KMS-11 (cell line): ENCODE measurements around the gene ALAD.

Experiments used
- H2AFZ ChIP-seq: fragments of 200-600 bp; sonication (generic); 2 replicates; pipeline ENCODE4 v1.6.1; 2016; ENCODE audit warnings: antibody characterized with exemption, mixed run types, low read depth
- H3K27ac ChIP-seq: fragments of 200-600 bp; sonication (generic); 2 replicates; pipeline ENCODE4 v1.6.1; 2016; ENCODE audit warnings: mild to moderate bottlenecking, mixed run types
- H3K27me3 ChIP-seq: fragments of 200-600 bp; sonication (generic); 2 replicates; pipeline ENCODE4 v1.6.1; 2017; ENCODE audit warnings: mild to moderate bottlenecking, low read depth, mixed run types, moderate library complexity; ENCODE audit not compliant: insufficient read depth
- H3K36me3 ChIP-seq: fragments of 200-600 bp; sonication (generic); 2 replicates; pipeline ENCODE4 v1.6.1; 2017; ENCODE audit warnings: mild to moderate bottlenecking, mixed run types; ENCODE audit not compliant: insufficient read depth
- H3K4me1 ChIP-seq: fragments of 200-600 bp; sonication (generic); 2 replicates; pipeline ENCODE4 v1.6.1; 2016; ENCODE audit warnings: mild to moderate bottlenecking, low read depth, mixed run types; ENCODE audit not compliant: poor library complexity, severe bottlenecking
- H3K4me2 ChIP-seq: fragments of 200-600 bp; sonication (generic); 2 replicates; pipeline ENCODE4 v1.7.0; 2016; ENCODE audit warnings: mild to moderate bottlenecking, mixed run types
- H3K4me3 ChIP-seq: fragments of 200-600 bp; sonication (generic); IDR thresholded peaks from 2 replicates; pipeline ENCODE4 v1.6.1; 2017; ENCODE audit warnings: low read depth, low read length, mixed read lengths; ENCODE audit not compliant: insufficient read depth
- H3K79me2 ChIP-seq: fragments of 200-600 bp; sonication (generic); 2 replicates; pipeline ENCODE4 v1.6.1; 2016; ENCODE audit warnings: low read depth, mixed run types; ENCODE audit not compliant: insufficient read depth
- H3K9ac ChIP-seq: fragments of 200-600 bp; sonication (generic); 2 replicates; pipeline ENCODE4 v1.6.1; 2016; ENCODE audit warnings: mild to moderate bottlenecking, mixed run types
- H4K20me1 ChIP-seq: fragments of 200-600 bp; sonication (generic); 2 replicates; pipeline ENCODE4 v1.6.1; 2016; ENCODE audit warnings: mild to moderate bottlenecking, mixed run types; ENCODE audit not compliant: insufficient read depth
- TF ChIP-seq, protein P1 (sequence below): fragments of 200-600 bp; sonication (generic); conservative IDR thresholded peaks from 2 replicates; pipeline ENCODE4 v1.6.1; 2017; ENCODE audit warnings: low read depth, mild to moderate bottlenecking, antibody characterized with exemption, low read length, moderate library complexity, mixed read lengths

The ALAD gene

DNA sequence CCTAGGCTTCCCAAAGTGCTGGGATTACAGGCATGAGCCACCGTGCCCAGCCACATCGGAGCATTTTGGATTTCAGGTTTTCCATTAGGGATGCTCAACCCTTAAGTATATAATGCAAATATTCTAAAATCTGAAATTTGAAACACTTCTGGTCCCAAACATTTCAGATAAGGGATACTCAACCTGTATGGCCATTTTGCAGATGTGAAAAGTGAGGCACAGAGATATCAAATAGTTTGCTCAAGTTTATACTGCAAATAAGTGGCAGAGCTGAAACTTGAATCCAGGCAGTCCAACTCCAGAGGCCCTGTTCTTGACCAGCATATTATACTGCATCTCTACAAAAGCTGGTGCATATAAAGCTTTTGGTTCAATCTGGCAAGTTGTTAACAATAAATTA lies 63.4 kb downstream of the ALAD start:
- H2AFZ ChIP-seq, result no peak overlapping the region
- H3K27ac ChIP-seq, result no peak overlapping the region
- H3K4me1 ChIP-seq, result peaks cover 9% of the 10 kb centered on the region
- H4K20me1 ChIP-seq, result no peaks in the 10 kb centered on the region
- TF ChIP-seq, protein P1, sequence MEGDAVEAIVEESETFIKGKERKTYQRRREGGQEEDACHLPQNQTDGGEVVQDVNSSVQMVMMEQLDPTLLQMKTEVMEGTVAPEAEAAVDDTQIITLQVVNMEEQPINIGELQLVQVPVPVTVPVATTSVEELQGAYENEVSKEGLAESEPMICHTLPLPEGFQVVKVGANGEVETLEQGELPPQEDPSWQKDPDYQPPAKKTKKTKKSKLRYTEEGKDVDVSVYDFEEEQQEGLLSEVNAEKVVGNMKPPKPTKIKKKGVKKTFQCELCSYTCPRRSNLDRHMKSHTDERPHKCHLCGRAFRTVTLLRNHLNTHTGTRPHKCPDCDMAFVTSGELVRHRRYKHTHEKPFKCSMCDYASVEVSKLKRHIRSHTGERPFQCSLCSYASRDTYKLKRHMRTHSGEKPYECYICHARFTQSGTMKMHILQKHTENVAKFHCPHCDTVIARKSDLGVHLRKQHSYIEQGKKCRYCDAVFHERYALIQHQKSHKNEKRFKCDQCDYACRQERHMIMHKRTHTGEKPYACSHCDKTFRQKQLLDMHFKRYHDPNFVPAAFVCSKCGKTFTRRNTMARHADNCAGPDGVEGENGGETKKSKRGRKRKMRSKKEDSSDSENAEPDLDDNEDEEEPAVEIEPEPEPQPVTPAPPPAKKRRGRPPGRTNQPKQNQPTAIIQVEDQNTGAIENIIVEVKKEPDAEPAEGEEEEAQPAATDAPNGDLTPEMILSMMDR, result no peak
- no peak overlapping the region for H3K4me3 ChIP-seq
- H3K27me3 ChIP-seq, result no peaks in the 10 kb centered on the region
- H3K36me3 ChIP-seq, result no peaks in the 10 kb centered on the region
- no peaks in the 10 kb centered on the region for H3K79me2 ChIP-seq
- no peak overlapping the region for H3K9ac ChIP-seq
- no peak overlapping the region for H3K4me2 ChIP-seq
